ENCODE results near the gene SETD4. TPM values are rescaled to one million over a fixed set of nuclear protein-coding genes. Genes with fewer than 3 reads are reported as not detected.

SETD4 gene
- total and polyA plus RNA-seq, 3 donors from 2014 or later: 52.3 to 62.7 (median 52.3) TPM

DNA sequence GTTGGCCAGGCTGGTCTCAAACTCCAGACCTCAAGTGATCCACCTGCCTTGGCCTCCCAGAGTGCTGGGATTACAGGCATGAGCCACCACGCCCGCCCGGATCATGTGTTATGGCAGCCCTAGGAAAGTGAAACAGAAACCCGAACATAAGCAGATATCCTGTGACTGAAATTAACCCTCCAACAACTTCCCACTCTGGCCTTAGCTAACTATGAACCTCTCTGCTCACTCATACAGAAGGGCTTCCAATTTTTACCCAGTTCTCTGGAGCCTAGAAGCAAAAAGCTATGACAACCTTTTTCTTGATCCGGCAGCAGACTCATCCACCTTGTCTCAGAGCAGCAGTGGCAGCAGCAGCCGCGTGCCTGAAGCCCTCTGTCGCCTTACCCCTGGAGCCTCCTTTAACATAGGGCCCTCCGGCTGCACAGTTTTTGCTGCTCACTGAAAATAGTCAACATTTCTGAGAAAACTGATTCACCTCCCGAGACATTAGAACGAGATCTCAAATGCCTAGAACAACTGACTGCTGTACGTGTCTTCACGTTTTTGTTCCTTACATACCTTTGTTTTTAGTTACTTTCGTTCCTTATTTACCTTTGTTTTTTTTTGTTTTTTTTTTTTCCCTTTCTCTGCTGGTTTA, 18.8 kb upstream of the SETD4 start:
- intact Hi-C loops (cut with DNase I; ENCODE audit: low total_unique reads): no loop called here
- Histone ChIP-seq H3K36me3 (ENCODE audit: low read depth, missing control alignments) (no peaks in the 10 kb centered on the region), H3K27ac (no peak overlapping the region), H3K4me1 (no peaks in the 10 kb centered on the region), H3K27me3 (no peaks in the 10 kb centered on the region), H3K4me3 (no peak overlapping the region), H3K9me3 (no peaks in the 10 kb centered on the region)
- no peak for TF ChIP-seq POLR2A (IDR thresholded peaks at IDR 0.05)
- TF ChIP-seq, protein P1, sequence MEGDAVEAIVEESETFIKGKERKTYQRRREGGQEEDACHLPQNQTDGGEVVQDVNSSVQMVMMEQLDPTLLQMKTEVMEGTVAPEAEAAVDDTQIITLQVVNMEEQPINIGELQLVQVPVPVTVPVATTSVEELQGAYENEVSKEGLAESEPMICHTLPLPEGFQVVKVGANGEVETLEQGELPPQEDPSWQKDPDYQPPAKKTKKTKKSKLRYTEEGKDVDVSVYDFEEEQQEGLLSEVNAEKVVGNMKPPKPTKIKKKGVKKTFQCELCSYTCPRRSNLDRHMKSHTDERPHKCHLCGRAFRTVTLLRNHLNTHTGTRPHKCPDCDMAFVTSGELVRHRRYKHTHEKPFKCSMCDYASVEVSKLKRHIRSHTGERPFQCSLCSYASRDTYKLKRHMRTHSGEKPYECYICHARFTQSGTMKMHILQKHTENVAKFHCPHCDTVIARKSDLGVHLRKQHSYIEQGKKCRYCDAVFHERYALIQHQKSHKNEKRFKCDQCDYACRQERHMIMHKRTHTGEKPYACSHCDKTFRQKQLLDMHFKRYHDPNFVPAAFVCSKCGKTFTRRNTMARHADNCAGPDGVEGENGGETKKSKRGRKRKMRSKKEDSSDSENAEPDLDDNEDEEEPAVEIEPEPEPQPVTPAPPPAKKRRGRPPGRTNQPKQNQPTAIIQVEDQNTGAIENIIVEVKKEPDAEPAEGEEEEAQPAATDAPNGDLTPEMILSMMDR (IDR thresholded peaks at IDR 0.05): no peak
- no peak for DNase-seq
- 77 to 90% methylated on average over 14 of the region's 14 CpGs for WGBS, 2 donors

DNA sequence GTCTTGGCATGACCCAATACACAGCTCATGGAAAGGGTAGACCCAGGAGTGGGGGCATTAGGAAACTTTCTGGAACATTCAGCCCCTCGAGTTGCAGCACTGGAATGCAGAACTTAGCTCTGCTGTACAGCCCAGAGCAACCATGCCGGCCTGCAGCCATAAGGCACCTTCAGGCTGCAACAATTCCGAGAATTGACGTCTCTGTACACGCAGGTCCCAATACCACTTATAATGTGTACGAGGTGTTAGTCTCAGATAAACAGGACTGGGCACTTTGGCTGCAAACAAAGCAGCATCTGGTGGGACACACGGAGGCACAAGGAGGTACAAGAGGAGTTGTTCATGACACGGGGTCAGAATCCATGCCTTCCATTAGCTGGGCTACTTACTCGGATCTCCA, 17.4 kb upstream of the SETD4 start:
- Histone ChIP-seq H3K4me3 (no peak overlapping the region), H3K4me1 (no peaks in the 10 kb centered on the region), H3K27ac (no peak overlapping the region), H3K9me3 (no peaks in the 10 kb centered on the region), H3K27me3 (no peaks in the 10 kb centered on the region), H3K36me3 (ENCODE audit: low read depth, missing control alignments) (no peaks in the 10 kb centered on the region)
- 77 to 93% methylated on average over 7 to 9 of the region's 9 CpGs for WGBS, 2 donors
- intact Hi-C loops (cut with DNase I; ENCODE audit: low total_unique reads): no loop called here
- TF ChIP-seq POLR2A (IDR thresholded peaks at IDR 0.05): no peak
- TF ChIP-seq, protein P1 (IDR thresholded peaks at IDR 0.05): no peak
- DNase-seq: no peak

DNA sequence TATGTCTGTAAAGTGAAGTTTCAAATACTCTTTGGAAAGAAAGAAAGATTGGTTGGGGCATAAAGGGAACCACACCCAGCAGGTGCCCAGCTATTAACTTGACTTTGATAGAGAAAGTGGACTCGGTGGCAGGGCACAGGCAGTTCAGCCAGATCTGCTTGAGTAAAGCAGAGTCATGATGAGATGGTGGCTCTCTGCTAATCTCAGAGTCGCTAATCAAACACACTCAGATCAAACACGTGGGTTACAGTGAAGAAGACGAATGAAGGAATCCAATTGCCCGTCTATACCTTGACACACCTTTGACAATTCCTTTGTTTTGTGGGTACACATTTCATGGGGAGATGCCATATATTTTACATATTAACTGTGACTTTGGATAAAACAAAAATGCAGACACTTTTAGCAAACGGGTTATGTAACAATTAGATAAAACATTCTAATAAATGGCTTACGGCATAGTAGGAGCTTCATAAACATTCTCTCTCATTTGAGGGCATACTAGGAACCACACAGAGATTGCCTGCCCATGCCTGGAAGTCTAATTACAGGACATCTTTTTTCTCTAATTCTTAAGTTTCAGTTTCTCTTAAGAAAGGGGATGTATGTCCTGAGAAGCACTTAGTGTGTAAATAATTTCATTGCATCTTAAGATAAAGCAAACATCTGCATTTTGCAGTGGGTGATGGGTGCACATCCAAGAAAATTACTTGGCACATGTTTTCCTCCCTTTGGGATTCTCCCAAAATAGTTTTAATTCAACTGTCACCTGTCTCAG, 16.7 kb upstream of the SETD4 start:
- H3K36me3 ChIP-seq (ENCODE audit: low read depth, missing control alignments): no peaks in the 10 kb centered on the region
- no peak overlapping the region for H3K4me3 ChIP-seq
- no peaks in the 10 kb centered on the region for H3K9me3 ChIP-seq
- intact Hi-C loops (cut with DNase I; ENCODE audit: low total_unique reads): no loop called here
- WGBS, 2 donors: 81 to 83% methylated on average over 7 of the region's 7 CpGs
- TF ChIP-seq POLR2A (IDR thresholded peaks at IDR 0.05): no peak
- TF ChIP-seq, protein P1 (IDR thresholded peaks at IDR 0.05): no peak
- no peak overlapping the region for H3K27ac ChIP-seq
- no peaks in the 10 kb centered on the region for H3K4me1 ChIP-seq
- DNase-seq: no peak
- H3K27me3 ChIP-seq: no peaks in the 10 kb centered on the region

DNA sequence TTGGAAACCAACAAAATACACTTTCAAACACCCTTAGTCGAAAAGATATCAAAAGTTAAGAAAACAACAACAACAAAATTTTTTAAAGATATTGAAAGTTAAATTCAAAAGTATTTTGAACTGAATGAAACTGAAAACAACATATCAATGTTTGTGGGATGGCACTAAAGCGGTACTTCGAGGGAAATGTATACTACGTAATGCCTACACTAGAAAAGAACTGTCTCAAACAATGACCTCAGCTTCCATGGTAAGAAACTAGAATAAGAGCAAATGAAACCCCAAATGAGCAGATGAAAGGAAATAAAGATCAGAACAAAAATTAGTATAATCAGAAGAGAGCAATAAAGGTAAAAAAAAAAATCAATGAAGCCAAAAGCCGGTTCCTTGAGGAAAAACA, 15.6 kb upstream of the SETD4 start:
- intact Hi-C loops (cut with DNase I; ENCODE audit: low total_unique reads): no loop called here
- H3K27me3 ChIP-seq: no peaks in the 10 kb centered on the region
- no peaks in the 10 kb centered on the region for H3K36me3 ChIP-seq (ENCODE audit: low read depth, missing control alignments)
- WGBS, 2 donors: 87 to 89% methylated on average over 5 of the region's 5 CpGs
- no peak for TF ChIP-seq POLR2A (IDR thresholded peaks at IDR 0.05)
- TF ChIP-seq, protein P1 (IDR thresholded peaks at IDR 0.05): no peak
- no peaks in the 10 kb centered on the region for H3K9me3 ChIP-seq
- peaks cover 6% of the 10 kb centered on the region for H3K4me1 ChIP-seq
- no peak overlapping the region for H3K27ac ChIP-seq
- no peak for DNase-seq
- H3K4me3 ChIP-seq: no peak overlapping the region
